GM19452 (cell line): ENCODE measurements around the gene STX16.
"Not testable (repeated sequence)": the region's sequence is repeated elsewhere in the genome, so short reads cannot be mapped to it uniquely, and the experiment has no call there.

Source experiments
- ATAC-seq: cut with Tn5 transposase; IDR thresholded peaks from one replicate; pipeline ENCODE4 v1.9.1; 2021; ENCODE audit not compliant: unreplicated experiment

Gene STX16

GRCh38 chr20:58719971-58720371 is 68.9 kb downstream of the STX16 start:
- no peak for ATAC-seq

DNA sequence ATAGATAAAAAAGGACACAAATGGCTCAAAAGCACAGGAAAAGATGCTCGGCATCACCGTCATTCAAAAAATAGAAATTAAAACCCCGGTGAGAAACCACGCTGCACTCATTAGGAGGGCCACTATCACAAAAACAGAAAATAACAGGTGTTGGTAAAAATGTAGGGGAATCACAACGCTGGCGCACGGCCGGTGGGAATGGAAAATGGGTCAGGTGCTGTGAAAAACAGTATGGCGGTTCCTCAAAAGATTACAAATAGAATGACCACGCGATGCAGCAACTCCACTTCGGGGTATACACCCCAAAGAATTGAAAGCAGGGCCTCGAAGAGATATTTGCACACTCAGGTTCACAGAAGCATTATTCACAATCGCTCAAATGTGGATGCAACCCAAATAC is 69.8 kb downstream of the STX16 start:
- no peak for ATAC-seq

GRCh38 chr20:58721951-58722778 is 71.1 kb downstream of the STX16 start:
- ATAC-seq: no peak

- ATAC-seq: no peak
These were observed 72.0 kb downstream of the STX16 start for GRCh38 chr20:58722877-58723627.

- no peak for ATAC-seq
These were observed 72.5 kb downstream of the STX16 start for GRCh38 chr20:58723628-58723984.

DNA sequence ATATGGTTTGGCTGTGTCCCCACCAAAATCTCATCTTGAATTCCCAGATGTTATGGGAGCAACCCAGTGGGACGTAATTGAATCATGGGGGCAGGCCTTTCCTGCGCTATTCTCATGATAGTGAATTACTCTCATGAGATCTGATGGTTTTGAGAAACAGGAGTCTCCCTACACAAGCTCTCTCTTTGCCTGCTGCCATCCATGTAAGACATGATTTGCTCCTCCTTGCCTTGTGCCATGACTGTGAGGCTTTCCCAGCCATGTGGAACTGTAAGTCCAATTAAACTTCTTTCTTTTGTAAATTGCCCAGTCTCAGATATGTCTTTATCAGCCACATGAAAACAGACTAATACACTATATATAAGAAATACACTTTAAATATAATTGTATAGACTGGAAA is 75.1 kb downstream of the STX16 start:
- not testable (repeated sequence) for ATAC-seq
